Stomach (tissue), 9 donors: ENCODE results near the gene EFHD1. TPM values are rescaled to one million over a fixed set of nuclear protein-coding genes. Genes with fewer than 3 reads are reported as not detected.

Experiments used
- DNase-seq, 2 donors: peaks; one replicate each; pipeline versions ENCODE4 v3.0.0 to v3.0.0-alpha.2; 2013 to 2019
- H3K27ac ChIP-seq, 5 donors: fragments of 200-600 bp in 4 of 5; sonication (generic) in 4 of 5; one replicate each; pipeline ENCODE4 v1.5.1; 2013 to 2019; ENCODE audit warnings: mild to moderate bottlenecking in 1 of 5, moderate library complexity in 1 of 5
- H3K27me3 ChIP-seq, 3 donors: fragments of 200-600 bp; sonication (generic); one replicate each; pipeline ENCODE4 v1.5.1; 2017 to 2019; ENCODE audit warnings: mixed run types in 1 of 3
- H3K36me3 ChIP-seq, 4 donors: fragments of 200-600 bp; sonication (generic); 1 replicate in 3 of 4; 2 replicates in 1 of 4; pipeline ENCODE4 v1.5.1; 2016 to 2019
- H3K4me1 ChIP-seq, 4 donors: fragments of 200-600 bp; sonication (generic); one replicate each; pipeline ENCODE4 v1.5.1; 2016 to 2019
- H3K4me3 ChIP-seq, 4 donors: fragments of 200-600 bp; sonication (generic) in 3 of 4; one replicate each; pipeline ENCODE4 v1.5.1; 2016 to 2019; ENCODE audit warnings: mild to moderate bottlenecking in 1 of 4
- H3K9me3 ChIP-seq, 4 donors: fragments of 200-600 bp; sonication (generic); one replicate each; pipeline ENCODE4 v1.5.1; 2016 to 2019
- CTCF ChIP-seq, 7 experiments: fragments of 450-650 bp in 4 of 7; fragments of 200-600 bp in 3 of 7; sonication (generic) in 3 of 7; IDR thresholded peaks; one replicate each; pipeline ENCODE4 v1.5.1; 2016 to 2019; ENCODE audit warnings: antibody characterized with exemption in 7 of 7, control low read depth in 2 of 7, mild to moderate bottlenecking in 1 of 7
- EP300 ChIP-seq: sonication (generic); formaldehyde crosslinking; IDR thresholded peaks from one replicate; pipeline ENCODE4 v1.6.1; 2017; ENCODE audit warnings: antibody characterized with exemption
- POLR2A ChIP-seq, 4 donors: fragments of 450-650 bp; IDR thresholded peaks; one replicate each; pipeline ENCODE4 v1.6.1; 2016; ENCODE audit warnings: antibody characterized with exemption in 4 of 4, control low read depth in 2 of 4, mild to moderate bottlenecking in 1 of 4, moderate library complexity in 1 of 4
- POLR2AphosphoS5 ChIP-seq, 3 donors: sonication (generic); formaldehyde crosslinking; IDR thresholded peaks; one replicate each; pipeline ENCODE4 v1.6.1; 2016; ENCODE audit warnings: antibody characterized with exemption in 3 of 3
- WGBS, 5 donors: extraction: QIAGEN DNeasy Blood & Tissue Kit in 3 of 5; methylation state at CpG; one replicate each; pipeline versions ENCODE4 v1.1.5 to v1.1.7; 2013 to 2018; 5-methylcytosine and 5-hydroxymethylcytosine counted together
- intact Hi-C: fragments of 100-400 bp; cut with DNase I; formaldehyde crosslinking; loops from one replicate; pipeline ENCODE4 v1.15.1; 2023; ENCODE audit warnings: low total_unique reads
- polyA plus RNA-seq, 3 donors: library from polyadenylated mRNA; stranded (reverse); fragments of 200-250 nt; gene quantifications; one replicate each; pipeline ENCODE4 v1.2.3, GENCODE V29; 2013
- total RNA-seq, 5 donors: library from RNA; depleted of rRNA; stranded (reverse); fragments of >200 nt; gene quantifications; one replicate each; pipeline versions ENCODE4 v1.1.0 to v1.2.3, GENCODE V29; 2014 to 2016
- donor health status: healthy with polysubstance abuse.
- donor health status: Bipolar disorder and iron deficiency.
- donor health status: healthy.

EFHD1 gene
- total and polyA plus RNA-seq, 8 donors: 2.8 to 49.1 (median 7.4) TPM; not detected in 1

- no peak for TF ChIP-seq POLR2A (IDR thresholded peaks at IDR 0.05)
- no peak for TF ChIP-seq CTCF (IDR thresholded peaks at IDR 0.05)
- TF ChIP-seq EP300: no peak
- no peak for TF ChIP-seq POLR2AphosphoS5 (IDR thresholded peaks at IDR 0.05)
- intact Hi-C loops: no loop called here
- Histone ChIP-seq H3K4me3 (no peak overlapping the region), H3K36me3 (no peaks in the 10 kb centered on the region), H3K9me3 (no peaks in the 10 kb centered on the region), H3K27ac (no peak overlapping the region), H3K27me3 (no peaks in the 10 kb centered on the region), H3K4me1 (no peaks in the 10 kb centered on the region)
- WGBS, 5 donors: 67 to 81% (median 74%) methylated on average over 5 to 8 of the region's 8 CpGs
- DNase-seq: no peak
These were observed 13.9 kb downstream of the EFHD1 start for GRCh38 chr2:232647261-232647660.

GRCh38 chr2:232649033-232649432 lies 15.6 kb downstream of the EFHD1 start:
- intact Hi-C loops: no loop called here
- no peak overlapping the region for H3K27ac ChIP-seq

GRCh38 chr2:232652505-232652851 lies 19.1 kb downstream of the EFHD1 start:
- no peak for DNase-seq
- WGBS, 5 donors: 70 to 88% (median 82%) methylated on average over 4 of the region's 4 CpGs

More at GRCh38 chr2:232649033-232649432, 15.6 kb downstream of the EFHD1 start:
- Histone ChIP-seq H3K4me1 (no peaks in the 10 kb centered on the region), H3K9me3 (no peaks in the 10 kb centered on the region), H3K4me3 (no peak overlapping the region), H3K36me3 (no peaks in the 10 kb centered on the region), H3K27me3 (no peaks in the 10 kb centered on the region)
- 93 to 96% (median 93%) methylated on average over 4 to 11 of the region's 11 CpGs for WGBS, 5 donors
- no peak for DNase-seq
- TF ChIP-seq EP300 (no peak), CTCF (IDR thresholded peaks at IDR 0.05) (no peak), POLR2A (IDR thresholded peaks at IDR 0.05) (no peak), POLR2AphosphoS5 (IDR thresholded peaks at IDR 0.05) (no peak)

GRCh38 chr2:232653441-232653840 lies 20.0 kb downstream of the EFHD1 start:
- Histone ChIP-seq H3K4me3 (no peak overlapping the region), H3K4me1 (peaks cover 0 to 5% (median 0%) of the 10 kb centered on the region in 4 donors), H3K36me3 (no peaks in the 10 kb centered on the region), H3K27me3 (no peaks in the 10 kb centered on the region), H3K27ac (no peak overlapping the region), H3K9me3 (no peaks in the 10 kb centered on the region)
- WGBS, 5 donors: 87 to 96% (median 89%) methylated on average over 5 to 7 of the region's 7 CpGs
- TF ChIP-seq POLR2A (IDR thresholded peaks at IDR 0.05) (no peak), POLR2AphosphoS5 (IDR thresholded peaks at IDR 0.05) (no peak), EP300 (no peak), CTCF (IDR thresholded peaks at IDR 0.05) (no peak)
- intact Hi-C loops: no loop called here
- no peak for DNase-seq

More at GRCh38 chr2:232652505-232652851, 19.1 kb downstream of the EFHD1 start:
- Histone ChIP-seq H3K27me3 (no peaks in the 10 kb centered on the region), H3K9me3 (no peaks in the 10 kb centered on the region), H3K4me3 (no peak overlapping the region), H3K36me3 (no peaks in the 10 kb centered on the region), H3K27ac (no peak overlapping the region), H3K4me1 (peaks cover 0 to 5% (median 0%) of the 10 kb centered on the region in 4 donors)
- intact Hi-C loops: no loop called here
- TF ChIP-seq POLR2A (IDR thresholded peaks at IDR 0.05): no peak
- no peak for TF ChIP-seq POLR2AphosphoS5 (IDR thresholded peaks at IDR 0.05)
- no peak for TF ChIP-seq EP300
- TF ChIP-seq CTCF (IDR thresholded peaks at IDR 0.05): no peak
